ENCODE data around the gene CRYZL1.

DNA sequence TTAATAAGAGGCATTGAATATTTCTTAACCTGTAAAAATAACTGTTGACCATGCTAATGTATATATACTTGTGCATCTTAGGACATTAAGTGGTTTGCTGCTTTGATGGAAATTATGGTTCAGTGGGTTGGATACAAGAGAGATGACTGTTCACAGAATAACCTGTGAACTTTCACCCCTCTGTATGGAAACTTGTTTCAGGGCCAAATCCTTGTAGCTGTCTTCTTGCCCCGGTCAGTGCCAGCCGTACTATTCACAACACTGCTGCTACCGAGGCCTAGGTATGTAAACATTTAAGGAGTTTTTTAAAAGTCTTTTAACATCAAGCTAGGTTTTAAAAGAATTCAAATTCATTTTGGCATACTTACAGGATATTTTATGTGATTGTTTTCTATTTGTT is 69.2 kb downstream of the CRYZL1 start:
- TF ChIP-seq, protein P1, sequence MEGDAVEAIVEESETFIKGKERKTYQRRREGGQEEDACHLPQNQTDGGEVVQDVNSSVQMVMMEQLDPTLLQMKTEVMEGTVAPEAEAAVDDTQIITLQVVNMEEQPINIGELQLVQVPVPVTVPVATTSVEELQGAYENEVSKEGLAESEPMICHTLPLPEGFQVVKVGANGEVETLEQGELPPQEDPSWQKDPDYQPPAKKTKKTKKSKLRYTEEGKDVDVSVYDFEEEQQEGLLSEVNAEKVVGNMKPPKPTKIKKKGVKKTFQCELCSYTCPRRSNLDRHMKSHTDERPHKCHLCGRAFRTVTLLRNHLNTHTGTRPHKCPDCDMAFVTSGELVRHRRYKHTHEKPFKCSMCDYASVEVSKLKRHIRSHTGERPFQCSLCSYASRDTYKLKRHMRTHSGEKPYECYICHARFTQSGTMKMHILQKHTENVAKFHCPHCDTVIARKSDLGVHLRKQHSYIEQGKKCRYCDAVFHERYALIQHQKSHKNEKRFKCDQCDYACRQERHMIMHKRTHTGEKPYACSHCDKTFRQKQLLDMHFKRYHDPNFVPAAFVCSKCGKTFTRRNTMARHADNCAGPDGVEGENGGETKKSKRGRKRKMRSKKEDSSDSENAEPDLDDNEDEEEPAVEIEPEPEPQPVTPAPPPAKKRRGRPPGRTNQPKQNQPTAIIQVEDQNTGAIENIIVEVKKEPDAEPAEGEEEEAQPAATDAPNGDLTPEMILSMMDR (conservative IDR thresholded peaks at IDR 0.05; ENCODE audit: low read depth, low read length): no peak
- TF ChIP-seq EZH2 (IDR thresholded peaks at IDR 0.05; ENCODE audit: borderline replicate concordance, low read depth, low read length, poor library complexity, severe bottlenecking): no peak
